Lower lobe of right lung (tissue), 2 donors: ENCODE data around the gene SLC25A18. TPM values are rescaled to one million over a fixed set of nuclear protein-coding genes. Genes with fewer than 3 reads are reported as not detected.
"Not testable (repeated sequence)": the region's sequence is repeated elsewhere in the genome, so short reads cannot be mapped to it uniquely, and the experiment has no call there.

Experiments
- ATAC-seq, 2 donors: fragments of 200-7000 bp; cut with Tn5 transposase; one replicate each; pipeline ENCODE4 v1.9.1; 2020 to 2022; ENCODE audit warnings: mild to moderate bottlenecking in 2 of 2, moderate library complexity in 2 of 2
- DNase-seq: peaks from one replicate; pipeline ENCODE4 v3.0.0-alpha.2; 2020
- H3K27ac ChIP-seq: fragments of 200-600 bp; one replicate; pipeline ENCODE4 v1.8.0; 2022
- H3K27me3 ChIP-seq: fragments of 200-600 bp; one replicate; pipeline ENCODE4 v1.8.0; 2022; ENCODE audit warnings: low read depth
- H3K36me3 ChIP-seq: fragments of 200-600 bp; one replicate; pipeline ENCODE4 v1.8.0; 2022; ENCODE audit warnings: mild to moderate bottlenecking
- H3K4me1 ChIP-seq: fragments of 200-600 bp; one replicate; pipeline ENCODE4 v1.8.0; 2022
- H3K4me3 ChIP-seq: fragments of 200-600 bp; one replicate; pipeline ENCODE4 v1.8.0; 2022; ENCODE audit warnings: mild to moderate bottlenecking
- H3K9me3 ChIP-seq: fragments of 200-600 bp; one replicate; pipeline ENCODE4 v1.8.0; 2022
- intact Hi-C: fragments of 100-400 bp; cut with DNase I; formaldehyde crosslinking; loops from one replicate; pipeline ENCODE4 v1.11.0; 2022
- total RNA-seq: library from RNA; stranded (reverse); fragmentation: NEBNext Ultra II Directional; extraction: Animal tissue kit (Norgen Biotek cat#: 25700); gene quantifications from one replicate; pipeline ENCODE4 v1.2.1, GENCODE V29; 2021
- TF ChIP-seq, protein P1 (sequence below): fragments of 200-600 bp; IDR thresholded peaks from one replicate; pipeline ENCODE4 v1.8.0; 2022; ENCODE audit warnings: antibody characterized with exemption, mild to moderate bottlenecking
- donor health status: DM: no; HTN: yes; CAD: no; lungs with severe emphysema.

SLC25A18 gene
- total RNA-seq, 1 donor from 2014 or later = 0.50 TPM

DNA sequence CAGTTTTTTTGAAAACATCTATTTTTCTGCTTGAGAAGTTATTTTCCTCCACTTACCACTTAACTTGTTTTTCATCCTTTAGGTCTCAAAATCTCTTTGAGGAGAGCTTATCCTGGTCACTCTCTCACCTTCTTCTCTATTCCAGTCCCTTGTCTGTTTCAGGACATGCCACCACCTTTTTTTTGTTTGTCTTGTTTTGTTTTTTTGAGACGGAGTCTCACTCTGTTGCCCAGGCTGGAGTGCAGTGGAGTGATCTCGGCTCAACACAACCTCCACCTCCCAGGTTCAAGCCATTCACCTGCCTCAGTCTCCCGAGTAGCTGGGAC, 70.7 kb downstream of the SLC25A18 start:
- TF ChIP-seq, protein P1, sequence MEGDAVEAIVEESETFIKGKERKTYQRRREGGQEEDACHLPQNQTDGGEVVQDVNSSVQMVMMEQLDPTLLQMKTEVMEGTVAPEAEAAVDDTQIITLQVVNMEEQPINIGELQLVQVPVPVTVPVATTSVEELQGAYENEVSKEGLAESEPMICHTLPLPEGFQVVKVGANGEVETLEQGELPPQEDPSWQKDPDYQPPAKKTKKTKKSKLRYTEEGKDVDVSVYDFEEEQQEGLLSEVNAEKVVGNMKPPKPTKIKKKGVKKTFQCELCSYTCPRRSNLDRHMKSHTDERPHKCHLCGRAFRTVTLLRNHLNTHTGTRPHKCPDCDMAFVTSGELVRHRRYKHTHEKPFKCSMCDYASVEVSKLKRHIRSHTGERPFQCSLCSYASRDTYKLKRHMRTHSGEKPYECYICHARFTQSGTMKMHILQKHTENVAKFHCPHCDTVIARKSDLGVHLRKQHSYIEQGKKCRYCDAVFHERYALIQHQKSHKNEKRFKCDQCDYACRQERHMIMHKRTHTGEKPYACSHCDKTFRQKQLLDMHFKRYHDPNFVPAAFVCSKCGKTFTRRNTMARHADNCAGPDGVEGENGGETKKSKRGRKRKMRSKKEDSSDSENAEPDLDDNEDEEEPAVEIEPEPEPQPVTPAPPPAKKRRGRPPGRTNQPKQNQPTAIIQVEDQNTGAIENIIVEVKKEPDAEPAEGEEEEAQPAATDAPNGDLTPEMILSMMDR = no peak
- intact Hi-C loops = no loop called here
- H3K4me3 ChIP-seq = no peak overlapping the region
- H3K9me3 ChIP-seq = no peaks in the 10 kb centered on the region
- ATAC-seq (no peak), DNase-seq (no peak)
- no peaks in the 10 kb centered on the region for H3K27me3 ChIP-seq
- peaks cover 7% of the 10 kb centered on the region for H3K4me1 ChIP-seq
- H3K27ac ChIP-seq = no peak overlapping the region
- no peaks in the 10 kb centered on the region for H3K36me3 ChIP-seq

DNA sequence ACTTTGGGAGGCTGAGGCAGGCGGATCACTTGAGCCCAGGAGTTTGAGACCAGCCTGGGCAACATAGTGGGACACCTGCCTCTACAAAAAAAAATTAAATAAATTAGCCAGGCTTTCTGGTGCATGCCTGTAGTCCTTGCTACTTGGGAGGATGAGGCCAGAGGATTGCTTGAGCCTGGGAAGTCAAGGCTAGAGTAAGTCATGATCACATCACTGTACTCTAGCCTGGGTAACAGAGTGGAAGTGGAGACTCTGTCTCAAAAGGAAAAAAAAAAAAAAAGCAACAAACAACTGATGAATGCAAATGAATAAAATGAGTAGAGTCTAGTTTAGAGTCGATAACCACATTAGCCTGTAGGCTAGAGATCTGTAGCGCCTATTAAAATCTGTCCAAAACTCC, 71.4 kb downstream of the SLC25A18 start:
- H3K4me1 ChIP-seq = peaks cover 10% of the 10 kb centered on the region
- H3K27ac ChIP-seq = no peak overlapping the region
- H3K9me3 ChIP-seq = no peaks in the 10 kb centered on the region
- DNase-seq = no peak
- no peaks in the 10 kb centered on the region for H3K27me3 ChIP-seq
- no peaks in the 10 kb centered on the region for H3K36me3 ChIP-seq
- intact Hi-C loops = no loop called here
- no peak overlapping the region for H3K4me3 ChIP-seq
- TF ChIP-seq, protein P1 = no peak
- ATAC-seq = no peak

DNA sequence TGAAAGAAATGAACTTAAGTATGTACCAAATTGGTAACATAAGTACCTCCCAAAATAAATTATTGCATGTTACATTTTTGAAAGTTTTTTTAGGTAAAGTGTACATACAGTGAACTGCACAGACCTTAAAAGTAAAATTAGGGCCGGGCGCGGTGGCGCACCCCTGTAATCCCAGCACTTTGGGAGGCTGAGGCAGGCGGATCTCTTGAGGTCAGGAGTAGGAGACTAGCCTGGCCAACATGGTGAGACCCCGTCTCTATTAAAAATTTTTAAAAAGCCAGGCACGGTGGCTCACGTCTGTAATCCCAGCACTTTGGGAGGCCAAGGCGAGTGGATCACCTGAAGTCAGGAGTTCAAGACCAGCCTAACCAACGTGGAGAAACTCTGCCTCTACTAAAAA, 73.6 kb downstream of the SLC25A18 start:
- H3K36me3 ChIP-seq, intact Hi-C loops, H3K4me3 ChIP-seq, H3K27ac ChIP-seq, H3K9me3 ChIP-seq, DNase-seq, H3K27me3 ChIP-seq, ATAC-seq: not testable (repeated sequence)
- peaks cover 24% of the 10 kb centered on the region for H3K4me1 ChIP-seq

DNA sequence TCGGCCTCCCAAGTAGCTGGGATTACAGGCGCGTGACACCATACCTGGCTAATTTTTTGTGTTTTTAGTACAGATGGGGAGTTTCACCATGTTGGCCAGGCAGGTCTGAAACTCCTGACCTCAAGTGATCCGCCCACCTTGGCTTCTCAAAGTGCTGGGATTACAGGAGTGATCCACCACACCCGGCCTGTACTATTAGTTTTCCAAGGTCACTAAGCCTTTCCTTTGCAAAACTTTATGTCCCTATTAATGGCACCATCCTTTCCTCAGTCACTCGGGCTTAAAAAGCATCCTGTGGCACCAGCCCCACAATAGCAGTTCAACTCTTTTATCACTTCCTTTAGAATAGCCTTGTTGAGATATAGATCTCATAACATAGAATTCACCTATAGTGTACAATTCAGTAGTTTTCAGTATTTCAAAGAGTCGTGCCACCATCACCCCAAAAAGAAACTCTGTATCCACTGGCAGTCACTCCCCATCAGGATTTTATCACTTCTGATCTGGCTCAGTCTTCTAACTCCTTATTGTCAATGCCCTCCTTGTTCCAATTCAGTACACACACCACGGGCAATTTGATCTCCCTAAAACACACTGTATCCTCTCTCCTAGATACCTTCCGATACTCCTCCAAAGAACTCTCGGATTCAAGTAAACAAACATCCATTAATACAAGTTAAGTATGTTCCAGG, 74.3 kb downstream of the SLC25A18 start:
- Histone ChIP-seq H3K4me1 (peaks cover 24% of the 10 kb centered on the region), H3K27ac (peak overlapping the region; percentile 100), H3K9me3 (no peaks in the 10 kb centered on the region), H3K27me3 (no peaks in the 10 kb centered on the region), H3K4me3 (peak overlapping the region; percentile 75), H3K36me3 (no peaks in the 10 kb centered on the region)
- intact Hi-C loops = no loop called here
- ATAC-seq (no peak), DNase-seq (no peak)
- TF ChIP-seq, protein P1 = no peak

DNA sequence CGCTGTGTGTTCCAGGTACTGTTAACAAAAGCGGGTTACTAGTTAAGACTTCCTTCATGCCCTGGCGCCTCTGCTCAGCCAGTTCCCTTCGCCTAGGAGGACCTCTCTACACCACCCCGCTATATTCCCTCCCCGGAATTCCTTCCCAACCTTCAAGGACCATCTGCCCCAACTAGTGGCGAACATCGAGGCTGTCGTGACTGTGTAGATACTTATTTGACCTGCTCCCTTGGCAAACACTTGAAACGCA, 74.8 kb downstream of the SLC25A18 start:
- Histone ChIP-seq H3K4me3 (peak overlapping the region; percentile 75), H3K27ac (peak overlapping the region; percentile 100), H3K4me1 (peaks cover 24% of the 10 kb centered on the region), H3K9me3 (no peaks in the 10 kb centered on the region), H3K36me3 (no peaks in the 10 kb centered on the region), H3K27me3 (no peaks in the 10 kb centered on the region)
- DNase-seq (no peak), ATAC-seq (peak in 1 of 2 donors; percentile 79)
- intact Hi-C loops = no loop called here
- TF ChIP-seq, protein P1 = no peak

DNA sequence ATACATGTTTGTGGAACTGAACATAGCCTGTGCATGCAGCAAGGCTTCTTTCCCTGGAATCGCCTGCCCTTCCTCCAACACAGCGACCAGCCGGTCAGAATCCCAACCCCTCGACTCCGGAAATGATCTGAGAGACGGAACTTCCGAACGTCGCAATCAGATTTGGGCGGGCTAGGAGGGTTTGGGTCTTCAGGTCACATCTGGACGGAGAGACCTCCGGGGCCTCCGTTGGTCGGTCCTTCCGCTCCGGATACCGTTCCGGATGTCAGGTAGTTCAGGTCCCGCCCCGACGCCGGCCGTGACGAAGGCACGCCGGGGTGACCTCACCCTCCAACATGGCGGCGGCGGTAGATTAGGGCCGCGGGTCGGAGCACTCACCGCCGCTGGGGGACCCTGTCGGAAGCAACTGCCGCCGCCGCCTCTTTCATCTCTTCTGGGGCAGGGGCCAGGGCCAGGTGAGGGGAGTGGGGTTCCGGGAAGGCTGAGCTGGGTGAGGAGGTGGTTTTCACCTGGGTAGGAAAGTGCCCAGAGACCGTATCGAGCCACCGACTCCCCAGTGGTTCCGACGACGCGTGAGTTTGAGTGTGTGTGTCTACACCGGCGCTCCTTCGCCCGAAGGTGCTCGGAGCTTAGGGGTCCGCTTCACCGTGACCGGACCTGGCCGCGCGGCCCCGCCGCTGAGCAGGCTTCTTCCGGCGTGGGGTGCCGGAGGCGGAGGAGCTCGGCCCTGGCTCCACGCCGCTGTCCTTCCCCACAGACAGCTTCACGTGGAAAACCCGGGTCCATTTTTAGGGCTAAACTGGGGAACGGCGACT, 75.3 kb downstream of the SLC25A18 start, which contains the start of gene BCL2L13:
BCL2L13 (plus strand) TSS at position 326 of the 815 bp plus-strand sequence. CDS start 16,955 bp downstream, outside the sequence.
- peak; percentile 96 for DNase-seq
- TF ChIP-seq, protein P1 = no peak
- Histone ChIP-seq H3K36me3 (no peaks in the 10 kb centered on the region), H3K27me3 (no peaks in the 10 kb centered on the region), H3K9me3 (no peaks in the 10 kb centered on the region), H3K4me1 (peaks cover 24% of the 10 kb centered on the region), H3K4me3 (peak within 1 kb of the TSS; percentile 75), H3K27ac (peak within 1 kb of the TSS; percentile 100)
- ATAC-seq = peak; percentile 98
- intact Hi-C loops = no loop called here
